ENCODE results near the gene TMEM255B.

The TMEM255B gene

GRCh38 chr13:113766035-113766800, 7.2 kb downstream of the TMEM255B start:
- FAIRE-seq (no peak), DNase-seq (ENCODE audit: insufficient read length, low spot score) (no peak)

GRCh38 chr13:113767366-113767765, 8.3 kb downstream of the TMEM255B start:
- no peak for DNase-seq (ENCODE audit: insufficient read length, low spot score)
- no peak for FAIRE-seq

GRCh38 chr13:113768018-113768905, 9.2 kb downstream of the TMEM255B start:
- no peak for DNase-seq (ENCODE audit: insufficient read length, low spot score)
- no peak for FAIRE-seq

GRCh38 chr13:113769106-113769505, 10.1 kb downstream of the TMEM255B start:
- FAIRE-seq (no peak), DNase-seq (ENCODE audit: insufficient read length, low spot score) (no peak)

GRCh38 chr13:113769881-113770280, 10.9 kb downstream of the TMEM255B start:
- no peak for FAIRE-seq
- DNase-seq (ENCODE audit: insufficient read length, low spot score), result no peak

GRCh38 chr13:113770441-113770840, 11.4 kb downstream of the TMEM255B start:
- DNase-seq (ENCODE audit: insufficient read length, low spot score), result no peak
- no peak for FAIRE-seq

GRCh38 chr13:113770937-113771336, 11.9 kb downstream of the TMEM255B start:
- no peak for FAIRE-seq
- no peak for DNase-seq (ENCODE audit: insufficient read length, low spot score)

- FAIRE-seq (no peak), DNase-seq (ENCODE audit: insufficient read length, low spot score) (no peak)
Measured at GRCh38 chr13:113771709-113772331, 12.8 kb downstream of the TMEM255B start.

- no peak for DNase-seq (ENCODE audit: insufficient read length, low spot score)
- no peak for FAIRE-seq
Measured at GRCh38 chr13:113774177-113775107, 15.4 kb downstream of the TMEM255B start.

- DNase-seq (ENCODE audit: insufficient read length, low spot score) (no peak), FAIRE-seq (no peak)
Measured at GRCh38 chr13:113775451-113776145, 16.6 kb downstream of the TMEM255B start.

GRCh38 chr13:113776231-113777125, 17.5 kb downstream of the TMEM255B start:
- no peak for FAIRE-seq

GRCh38 chr13:113777311-113778260, 18.6 kb downstream of the TMEM255B start:
- DNase-seq (ENCODE audit: insufficient read length, low spot score) (no peak), FAIRE-seq (no peak)

More at GRCh38 chr13:113776231-113777125, 17.5 kb downstream of the TMEM255B start:
- DNase-seq (ENCODE audit: insufficient read length, low spot score), result no peak

- DNase-seq (ENCODE audit: insufficient read length, low spot score), result no peak
- FAIRE-seq, result no peak
Measured at GRCh38 chr13:113781571-113781970, 22.5 kb downstream of the TMEM255B start.

- FAIRE-seq (no peak), DNase-seq (ENCODE audit: insufficient read length, low spot score) (no peak)
Measured at GRCh38 chr13:113782472-113782871, 23.4 kb downstream of the TMEM255B start.

GRCh38 chr13:113783200-113783881, 24.3 kb downstream of the TMEM255B start:
- FAIRE-seq, result no peak
- no peak for DNase-seq (ENCODE audit: insufficient read length, low spot score)

GRCh38 chr13:113783966-113784644, 25.1 kb downstream of the TMEM255B start:
- no peak for FAIRE-seq
- DNase-seq (ENCODE audit: insufficient read length, low spot score), result no peak

Data from GM19239 (cell line).